ENCODE results near the gene ATG10.
"Not testable (repeated sequence)": the region's sequence is repeated elsewhere in the genome, so short reads cannot be mapped to it uniquely, and the experiment has no call there.

Gene ATG10

DNA sequence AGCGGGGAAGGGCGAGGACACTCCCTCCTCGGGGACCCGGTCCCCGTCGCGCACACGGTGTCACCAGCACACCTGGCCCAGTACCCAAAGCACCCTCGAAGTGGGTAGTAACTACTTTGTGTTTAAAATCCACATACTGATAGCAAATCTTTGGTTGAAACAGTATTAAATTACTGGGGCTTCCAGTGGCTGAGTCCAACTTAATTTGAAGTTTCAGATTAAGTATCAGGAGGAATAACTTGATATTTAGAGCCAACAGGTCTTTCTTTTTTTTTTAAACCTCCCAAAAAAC lies 615 bp downstream of the ATG10 start:
- H3K4me3 ChIP-seq (ENCODE audit: low read depth, low read length) = peak overlapping the region; percentile 84
- no peaks in the 10 kb centered on the region for H3K4me1 ChIP-seq
- TF ChIP-seq CTCF (IDR thresholded peaks at IDR 0.05; ENCODE audit: low read depth, low read length) = no peak
- no peaks in the 10 kb centered on the region for H3K36me3 ChIP-seq
- H3K9me3 ChIP-seq = no peaks in the 10 kb centered on the region
- DNase-seq = no peak
- no peaks in the 10 kb centered on the region for H3K27me3 ChIP-seq

DNA sequence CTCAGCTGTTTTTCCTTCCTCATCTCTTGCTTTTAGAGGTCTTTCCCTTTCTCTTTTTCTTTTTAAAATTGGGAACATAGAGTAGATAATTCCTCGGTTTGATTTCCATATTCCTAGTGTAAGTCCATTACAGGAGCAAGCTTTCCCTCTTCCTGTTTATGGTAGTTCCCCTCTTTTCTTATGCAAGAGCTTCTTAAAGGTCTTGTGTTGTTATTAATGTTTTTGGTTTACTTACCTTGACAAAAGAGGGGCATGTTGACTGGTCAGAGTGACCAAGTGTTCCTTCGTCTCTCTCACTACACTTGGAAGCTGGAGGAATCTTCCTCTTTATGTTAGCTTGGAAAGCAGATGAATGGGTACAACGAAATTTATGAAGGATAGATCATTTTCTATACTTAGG lies 8.3 kb downstream of the ATG10 start:
- H3K4me3 ChIP-seq (ENCODE audit: low read depth, low read length) = no peak overlapping the region
- DNase-seq = no peak

DNA sequence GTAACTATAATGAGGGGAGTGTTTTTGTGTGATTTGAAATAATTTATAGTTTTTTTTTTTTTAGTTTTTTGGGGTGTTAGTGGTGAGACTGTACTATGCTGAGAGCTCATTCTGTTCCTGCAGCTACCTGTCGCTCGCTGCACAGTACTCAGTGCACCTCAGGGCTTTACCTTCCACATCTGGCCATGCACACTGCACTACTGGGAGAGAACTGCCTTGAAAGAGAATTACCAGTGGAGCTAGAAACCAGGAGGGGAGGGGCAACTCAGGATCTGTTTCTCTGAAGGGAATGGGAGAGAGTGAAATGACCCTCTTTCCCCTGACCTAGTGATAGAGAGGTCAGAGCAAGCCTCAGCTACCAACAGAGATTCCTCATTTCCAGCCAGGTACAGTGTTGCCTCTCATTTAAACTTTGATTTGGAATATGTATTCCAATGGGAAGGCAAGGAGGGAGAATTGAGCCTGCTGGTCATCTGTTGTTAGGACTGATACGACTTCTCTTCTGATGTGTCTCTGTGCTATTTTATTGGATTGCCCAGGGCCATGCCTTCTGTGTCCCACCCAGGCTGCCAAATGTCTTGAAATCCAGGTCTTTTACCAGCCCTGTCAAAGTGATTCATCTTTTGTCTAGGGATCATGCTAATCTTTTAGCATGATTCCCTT lies 8.9 kb downstream of the ATG10 start:
- no peak for TF ChIP-seq CTCF (IDR thresholded peaks at IDR 0.05; ENCODE audit: low read depth, low read length)
- Histone ChIP-seq H3K4me3 (ENCODE audit: low read depth, low read length) (no peak overlapping the region), H3K36me3 (no peaks in the 10 kb centered on the region), H3K4me1 (no peaks in the 10 kb centered on the region), H3K9me3 (no peaks in the 10 kb centered on the region), H3K27me3 (no peaks in the 10 kb centered on the region)
- DNase-seq = no peak

More for the DNA sequence above, 8.3 kb downstream of the ATG10 start:
- Histone ChIP-seq H3K36me3 (no peaks in the 10 kb centered on the region), H3K9me3 (no peaks in the 10 kb centered on the region), H3K27me3 (no peaks in the 10 kb centered on the region), H3K4me1 (no peaks in the 10 kb centered on the region)
- TF ChIP-seq CTCF (IDR thresholded peaks at IDR 0.05; ENCODE audit: low read depth, low read length) = no peak

DNA sequence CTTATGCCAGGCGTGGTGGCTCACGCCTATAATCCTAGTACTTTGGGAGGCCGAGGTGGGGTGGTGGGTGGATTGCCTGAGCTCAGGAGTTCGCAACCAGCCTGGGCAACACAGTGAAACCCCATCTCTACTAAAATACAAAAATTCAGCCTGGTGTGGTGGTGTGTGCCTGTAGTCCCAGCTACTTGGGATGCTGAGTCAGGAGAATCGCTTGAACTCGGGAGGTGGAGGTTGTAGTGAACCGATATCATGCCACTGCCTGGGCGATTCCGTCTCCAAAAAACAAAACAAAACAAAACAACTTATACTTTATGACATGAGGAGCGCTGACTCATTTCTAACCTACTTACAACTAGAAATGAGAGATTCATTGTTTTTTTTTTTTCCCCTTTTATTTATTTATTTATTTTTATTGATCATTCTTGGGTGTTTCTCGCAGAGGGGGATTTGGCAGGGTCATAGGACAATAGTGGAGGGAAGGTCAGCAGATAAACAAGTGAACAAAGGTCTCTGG lies 10.4 kb downstream of the ATG10 start:
- not testable (repeated sequence) for DNase-seq; H3K4me3 ChIP-seq (ENCODE audit: low read depth, low read length); H3K36me3 ChIP-seq; H3K27me3 ChIP-seq; H3K9me3 ChIP-seq; H3K4me1 ChIP-seq

DNA sequence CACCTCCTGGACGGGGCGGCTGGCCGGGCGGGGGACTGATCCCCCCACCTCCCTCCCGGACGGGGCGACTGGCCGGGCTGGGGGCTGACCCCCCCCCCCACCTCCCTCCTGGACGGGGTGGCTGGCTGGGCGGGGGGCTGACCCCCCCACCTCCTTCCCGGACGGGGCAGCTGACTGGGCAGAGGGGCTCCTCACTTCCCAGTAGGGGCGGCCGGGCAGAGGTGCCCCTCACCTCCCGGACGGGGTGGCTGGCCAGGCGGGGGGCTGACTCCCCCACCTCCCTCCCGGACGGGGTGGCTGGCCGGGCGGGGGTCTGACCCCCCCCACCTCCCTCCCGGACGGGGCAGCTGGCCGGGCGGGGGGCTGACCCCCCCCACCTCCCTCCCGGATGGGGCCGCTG lies 11.3 kb downstream of the ATG10 start:
- H3K36me3 ChIP-seq; H3K27me3 ChIP-seq; DNase-seq; H3K4me1 ChIP-seq; H3K9me3 ChIP-seq; H3K4me3 ChIP-seq (ENCODE audit: low read depth, low read length): not testable (repeated sequence)

DNA sequence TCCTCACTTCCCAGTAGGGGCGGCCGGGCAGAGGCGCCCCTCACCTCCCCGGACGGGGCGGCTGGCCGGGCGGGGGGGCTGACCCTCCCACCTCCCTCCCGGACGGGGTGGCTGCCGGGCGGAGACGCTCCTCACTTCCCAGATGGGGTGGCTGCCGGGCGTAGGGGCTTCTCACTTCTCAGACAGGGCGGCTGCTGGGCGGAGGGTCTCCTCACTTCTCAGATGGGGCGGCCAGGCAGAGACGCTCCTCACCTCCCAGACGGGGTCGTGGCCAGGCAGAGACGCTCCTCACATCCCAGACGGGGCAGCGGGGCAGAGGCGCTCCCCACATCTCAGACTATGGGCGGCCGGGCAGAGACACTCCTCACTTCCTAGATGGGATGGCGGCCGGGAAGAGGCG lies 11.7 kb downstream of the ATG10 start:
- H3K4me3 ChIP-seq (ENCODE audit: low read depth, low read length); H3K9me3 ChIP-seq; H3K4me1 ChIP-seq; DNase-seq; H3K27me3 ChIP-seq; H3K36me3 ChIP-seq: not testable (repeated sequence)

DNA sequence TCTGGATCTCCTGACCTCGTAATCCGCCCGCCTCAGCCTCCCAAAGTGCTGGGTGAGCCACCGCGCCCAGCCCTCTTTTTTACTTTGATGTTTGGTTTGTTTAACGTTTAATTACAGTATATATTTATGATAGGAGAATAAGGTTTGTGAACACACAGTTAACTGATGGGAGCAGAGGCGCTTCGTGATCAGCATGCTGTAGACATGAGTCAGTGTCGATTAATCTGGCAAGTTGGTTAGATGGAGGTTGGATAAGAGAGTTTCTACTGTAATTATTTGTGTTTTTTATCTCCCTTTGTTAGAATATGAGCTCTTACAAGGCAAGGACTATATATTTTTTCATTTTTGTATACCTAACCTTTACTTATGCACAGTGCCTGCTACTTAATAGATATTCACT lies 14.3 kb downstream of the ATG10 start:
- DNase-seq = no peak
- Histone ChIP-seq H3K9me3 (no peaks in the 10 kb centered on the region), H3K4me3 (ENCODE audit: low read depth, low read length) (no peak overlapping the region), H3K36me3 (no peaks in the 10 kb centered on the region), H3K27me3 (no peaks in the 10 kb centered on the region), H3K4me1 (no peaks in the 10 kb centered on the region)
- no peak for TF ChIP-seq CTCF (IDR thresholded peaks at IDR 0.05; ENCODE audit: low read depth, low read length)

DNA sequence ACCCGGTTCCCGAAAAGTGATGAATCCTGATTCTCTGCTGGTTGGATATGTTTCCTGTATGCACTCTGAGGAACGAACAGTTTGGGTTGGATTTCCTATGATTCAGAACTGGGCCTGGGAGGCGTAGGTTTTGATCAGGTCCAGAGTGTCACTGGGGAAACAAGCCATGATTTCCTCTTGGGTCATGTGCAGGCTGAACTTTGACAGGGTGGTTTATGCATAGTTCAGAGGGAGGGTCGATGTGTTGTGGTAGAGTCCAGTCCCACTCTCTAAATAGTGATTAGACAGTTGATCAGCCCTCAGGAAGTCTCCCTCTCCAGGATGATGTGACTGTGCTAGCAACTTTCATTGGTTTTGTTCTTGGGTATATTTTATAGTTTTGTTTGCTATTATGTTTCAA lies 17.4 kb downstream of the ATG10 start:
- no peaks in the 10 kb centered on the region for H3K9me3 ChIP-seq
- no peaks in the 10 kb centered on the region for H3K36me3 ChIP-seq
- no peak for DNase-seq

More for the DNA sequence above, 17.4 kb downstream of the ATG10 start:
- Histone ChIP-seq H3K27me3 (no peaks in the 10 kb centered on the region), H3K4me1 (no peaks in the 10 kb centered on the region), H3K4me3 (ENCODE audit: low read depth, low read length) (no peak overlapping the region)
- TF ChIP-seq CTCF (IDR thresholded peaks at IDR 0.05; ENCODE audit: low read depth, low read length) = no peak

Data from BE2C (cell line).